Hepatic stellate cell (primary cell): ENCODE data around the gene FSTL4.

Source experiments
- DNase-seq: peaks from one replicate; pipeline ENCODE4 v3.0.0; 2011; ENCODE audit warnings: low spot score

The FSTL4 gene

GRCh38 chr5:133338504-133339355 is 273.6 kb downstream of the FSTL4 start:
- no peak for DNase-seq

GRCh38 chr5:133337795-133338445 is 274.4 kb downstream of the FSTL4 start:
- DNase-seq, result no peak

GRCh38 chr5:133336969-133337410 is 275.4 kb downstream of the FSTL4 start:
- no peak for DNase-seq

GRCh38 chr5:133336121-133336968 is 276.0 kb downstream of the FSTL4 start:
- no peak for DNase-seq

GRCh38 chr5:133334796-133335639 is 277.3 kb downstream of the FSTL4 start:
- no peak for DNase-seq

GRCh38 chr5:133333326-133334150 is 278.8 kb downstream of the FSTL4 start:
- DNase-seq, result no peak

GRCh38 chr5:133332439-133333024 is 279.8 kb downstream of the FSTL4 start:
- DNase-seq, result no peak

GRCh38 chr5:133331941-133332340 is 280.4 kb downstream of the FSTL4 start:
- DNase-seq, result no peak

GRCh38 chr5:133330956-133331355 is 281.4 kb downstream of the FSTL4 start:
- no peak for DNase-seq

GRCh38 chr5:133328800-133329199 is 283.5 kb downstream of the FSTL4 start:
- no peak for DNase-seq

- no peak for DNase-seq
Measured at GRCh38 chr5:133327946-133328401, 284.4 kb downstream of the FSTL4 start.

GRCh38 chr5:133326361-133326760 is 286.0 kb downstream of the FSTL4 start:
- no peak for DNase-seq

- no peak for DNase-seq
Measured at GRCh38 chr5:133325864-133326263, 286.5 kb downstream of the FSTL4 start.

- no peak for DNase-seq
Measured at GRCh38 chr5:133324926-133325325, 287.4 kb downstream of the FSTL4 start.

GRCh38 chr5:133323494-133324457 is 288.6 kb downstream of the FSTL4 start:
- DNase-seq, result no peak

- no peak for DNase-seq
Measured at GRCh38 chr5:133322743-133323142, 289.6 kb downstream of the FSTL4 start.

GRCh38 chr5:133321833-133322420 is 290.4 kb downstream of the FSTL4 start:
- DNase-seq, result no peak

GRCh38 chr5:133321286-133321832 is 291.0 kb downstream of the FSTL4 start:
- no peak for DNase-seq
